Adrenal gland (tissue), 5 donors: ENCODE measurements around the gene UVRAG.

Experiments
- POLR2A ChIP-seq, 2 donors: fragments of 450-650 bp; IDR thresholded peaks; one replicate each; pipeline ENCODE4 v1.6.1; 2017; ENCODE audit warnings: antibody characterized with exemption in 2 of 2, mild to moderate bottlenecking in 2 of 2, moderate library complexity in 1 of 2
- TF ChIP-seq, protein P1 (sequence below), 6 experiments: fragments of 450-650 bp in 4 of 6; fragments of 200-600 bp in 2 of 6; sonication (generic) in 1 of 6; IDR thresholded peaks; 1 replicate in 5 of 6; 2 replicates in 1 of 6; pipeline versions ENCODE4 v1.5.1 to v1.8.0; 2016 to 2021; ENCODE audit warnings: antibody characterized with exemption in 6 of 6, mild to moderate bottlenecking in 2 of 6, moderate library complexity in 1 of 6
- donor health status: DM: no; HTN: no; CAD: no.

DNA sequence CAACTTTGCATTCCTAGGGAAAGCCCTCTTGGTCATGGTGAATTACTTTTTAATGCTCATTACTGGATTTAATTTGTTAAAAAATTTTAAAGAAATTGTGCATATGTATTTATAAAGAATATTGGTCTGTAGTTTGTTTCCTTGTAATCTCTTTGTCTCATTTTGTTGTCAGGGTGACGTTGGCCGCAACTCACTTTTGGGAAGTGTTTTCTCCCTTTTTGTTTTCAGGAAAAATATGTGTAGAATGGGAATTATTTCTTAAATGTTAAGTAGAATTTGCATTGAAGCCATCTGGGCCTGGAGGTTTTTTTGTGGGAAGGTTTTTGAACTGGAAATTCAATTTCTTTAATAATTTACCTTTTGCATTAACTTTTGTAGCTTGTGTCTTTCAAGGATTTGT lies 149.1 kb downstream of the UVRAG start:
- TF ChIP-seq, protein P1, sequence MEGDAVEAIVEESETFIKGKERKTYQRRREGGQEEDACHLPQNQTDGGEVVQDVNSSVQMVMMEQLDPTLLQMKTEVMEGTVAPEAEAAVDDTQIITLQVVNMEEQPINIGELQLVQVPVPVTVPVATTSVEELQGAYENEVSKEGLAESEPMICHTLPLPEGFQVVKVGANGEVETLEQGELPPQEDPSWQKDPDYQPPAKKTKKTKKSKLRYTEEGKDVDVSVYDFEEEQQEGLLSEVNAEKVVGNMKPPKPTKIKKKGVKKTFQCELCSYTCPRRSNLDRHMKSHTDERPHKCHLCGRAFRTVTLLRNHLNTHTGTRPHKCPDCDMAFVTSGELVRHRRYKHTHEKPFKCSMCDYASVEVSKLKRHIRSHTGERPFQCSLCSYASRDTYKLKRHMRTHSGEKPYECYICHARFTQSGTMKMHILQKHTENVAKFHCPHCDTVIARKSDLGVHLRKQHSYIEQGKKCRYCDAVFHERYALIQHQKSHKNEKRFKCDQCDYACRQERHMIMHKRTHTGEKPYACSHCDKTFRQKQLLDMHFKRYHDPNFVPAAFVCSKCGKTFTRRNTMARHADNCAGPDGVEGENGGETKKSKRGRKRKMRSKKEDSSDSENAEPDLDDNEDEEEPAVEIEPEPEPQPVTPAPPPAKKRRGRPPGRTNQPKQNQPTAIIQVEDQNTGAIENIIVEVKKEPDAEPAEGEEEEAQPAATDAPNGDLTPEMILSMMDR (IDR thresholded peaks at IDR 0.05): no peak
- no peak for TF ChIP-seq POLR2A (IDR thresholded peaks at IDR 0.05)
